Islet of Langerhans (tissue), 1 donor: ENCODE results near the gene DPH3.

Source experiments
- FAIRE-seq: peaks from one replicate; lab custom pipeline; 2011; peaks lifted over from hg19 to GRCh38; lab: Jason Lieb, UNC

The DPH3 gene

DNA sequence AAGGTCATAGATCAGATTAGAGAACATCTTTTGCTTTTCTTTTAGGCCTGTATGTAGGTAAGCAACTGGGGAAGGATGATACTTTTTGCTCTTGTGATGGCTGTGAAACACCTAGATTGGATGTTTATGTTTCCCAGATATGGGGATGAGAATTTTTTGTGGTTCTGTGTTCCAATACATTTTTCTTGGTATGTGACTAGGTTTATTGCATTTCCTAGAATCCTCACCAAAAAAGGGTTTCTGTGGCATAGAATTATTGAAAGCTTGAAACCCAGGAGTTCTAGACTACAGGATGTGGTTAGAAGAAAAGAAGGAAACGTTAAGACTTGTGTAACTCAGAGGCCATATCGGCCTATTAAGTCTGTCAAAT lies 26.1 kb upstream of the DPH3 start:
- no peak for FAIRE-seq

DNA sequence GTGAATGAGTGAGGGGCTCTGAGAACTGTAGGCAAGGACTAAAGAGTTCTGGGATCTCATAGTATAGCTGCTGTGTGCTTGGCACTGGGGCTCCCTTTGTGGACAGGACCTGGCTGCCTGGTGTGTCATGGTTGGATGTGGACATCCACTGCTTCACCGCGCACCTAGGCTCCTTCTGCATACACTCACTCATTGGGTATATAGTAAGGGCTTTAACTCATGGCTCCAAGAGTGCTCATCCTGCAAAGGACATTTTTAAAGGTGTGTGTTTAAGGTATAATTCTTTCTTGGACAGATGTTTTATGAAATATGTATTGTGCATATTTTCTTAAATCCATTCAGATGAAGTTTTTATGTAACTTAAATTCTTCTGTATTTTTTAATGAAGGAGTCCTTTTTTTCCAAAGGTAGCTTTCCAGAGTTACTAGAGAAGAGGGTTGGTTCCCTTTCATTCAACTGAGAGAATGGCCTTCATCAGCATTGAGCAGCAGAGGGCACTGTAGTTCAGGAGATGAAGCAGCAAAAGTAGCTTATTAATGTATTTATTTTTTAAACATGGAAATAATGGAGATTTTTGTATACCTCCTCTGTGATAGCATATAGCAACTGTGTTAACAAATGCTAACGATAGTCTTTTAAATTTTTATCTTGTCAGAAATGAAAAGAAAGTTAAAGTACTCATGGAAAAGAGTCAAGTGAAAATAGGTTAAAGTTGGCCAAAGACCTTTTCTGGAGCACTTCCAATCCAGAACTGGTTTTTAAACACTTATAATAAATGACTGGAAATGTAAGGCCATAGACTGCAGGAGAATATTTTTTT lies 25.5 kb upstream of the DPH3 start:
- peak; percentile 96 for FAIRE-seq

DNA sequence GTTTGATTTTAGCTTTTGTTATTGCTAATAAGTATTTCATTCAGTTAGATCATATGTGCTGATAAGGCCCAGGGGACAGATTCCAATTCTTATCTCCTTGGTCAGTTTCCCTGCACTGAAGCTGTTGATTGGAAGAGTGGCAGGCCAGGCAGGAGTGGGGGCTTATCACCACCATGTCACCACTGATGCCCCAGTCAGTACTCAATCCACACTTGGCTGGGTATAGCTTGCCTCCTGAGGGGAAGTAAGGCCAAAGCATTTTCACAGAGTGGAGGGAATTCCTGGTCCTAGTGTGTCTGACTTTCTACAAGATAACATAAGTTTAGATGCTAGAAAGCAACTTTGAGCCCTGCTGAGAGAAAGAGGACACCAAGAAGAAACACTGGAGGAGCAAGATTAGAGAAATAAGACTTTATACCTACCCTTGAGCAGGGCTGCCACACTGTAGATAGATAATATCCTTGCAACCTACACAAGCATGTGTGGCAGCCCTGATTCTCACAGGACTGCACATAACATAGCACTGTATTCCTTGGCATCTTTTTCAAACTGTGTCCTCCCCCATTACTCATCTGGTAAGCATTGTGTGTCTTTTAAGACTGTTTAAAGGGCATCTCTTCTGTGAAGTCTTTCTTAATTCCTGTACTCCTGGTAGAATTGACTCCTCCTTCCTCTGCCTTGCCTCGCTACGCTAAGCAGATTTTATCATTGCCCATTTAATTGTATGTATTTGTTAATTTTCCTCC lies 24.6 kb upstream of the DPH3 start:
- FAIRE-seq, result no peak

DNA sequence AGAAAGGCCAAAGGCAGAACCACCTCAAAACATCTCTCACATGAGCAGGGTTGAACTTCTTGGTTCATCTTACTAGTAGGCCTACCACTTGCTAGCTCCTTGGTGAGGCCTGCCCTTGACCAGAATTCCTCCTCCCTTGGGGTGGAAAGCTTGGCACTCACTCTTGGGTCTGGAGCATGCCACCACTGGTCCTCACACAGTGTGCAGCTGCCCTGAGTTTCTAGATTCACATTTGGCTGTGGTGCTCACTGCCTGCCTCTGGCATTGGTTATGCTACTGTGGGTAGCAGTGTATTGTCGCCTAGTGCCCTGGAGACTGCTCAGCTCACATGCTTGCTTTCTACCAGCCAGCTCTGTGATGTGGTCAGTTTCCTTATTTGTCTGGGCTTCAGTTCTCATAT lies 23.9 kb upstream of the DPH3 start:
- FAIRE-seq, result no peak

DNA sequence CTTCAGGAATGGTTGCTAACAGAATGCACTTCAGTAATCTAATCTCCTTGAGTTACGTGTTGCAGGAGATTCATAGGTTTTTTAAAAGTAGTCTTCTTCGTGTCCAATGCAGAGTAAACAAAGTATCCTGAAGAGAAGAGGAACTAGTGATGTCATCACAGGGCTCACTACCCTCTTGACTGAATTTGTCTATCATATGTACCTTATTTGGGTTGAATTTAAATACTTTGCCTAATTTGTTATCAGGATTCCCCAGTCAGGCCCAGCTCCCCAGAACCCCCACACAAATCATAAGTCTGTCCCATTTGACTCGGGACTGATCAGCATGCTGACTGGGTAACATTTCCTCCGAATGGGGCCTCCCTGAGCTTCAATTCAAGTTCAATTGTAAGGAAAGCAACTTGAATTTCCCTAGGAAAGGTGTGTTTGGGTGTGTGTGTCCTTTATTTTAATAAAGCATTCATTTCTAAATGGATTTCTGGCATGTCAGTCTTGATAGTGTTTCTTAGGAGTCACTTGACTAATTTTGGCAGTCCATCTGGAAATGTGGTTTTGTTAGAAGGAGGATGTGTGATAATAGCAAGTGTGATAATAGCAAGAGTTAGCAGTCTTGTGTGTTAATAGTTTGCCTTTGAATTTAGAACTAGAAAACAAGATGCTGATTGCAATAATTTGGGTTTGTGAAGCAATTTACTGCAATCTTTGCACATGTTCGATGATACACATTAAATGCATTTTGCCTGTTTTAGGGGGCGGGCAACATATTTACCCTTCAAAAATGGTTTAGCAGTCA lies 22.2 kb upstream of the DPH3 start:
- FAIRE-seq, result no peak

DNA sequence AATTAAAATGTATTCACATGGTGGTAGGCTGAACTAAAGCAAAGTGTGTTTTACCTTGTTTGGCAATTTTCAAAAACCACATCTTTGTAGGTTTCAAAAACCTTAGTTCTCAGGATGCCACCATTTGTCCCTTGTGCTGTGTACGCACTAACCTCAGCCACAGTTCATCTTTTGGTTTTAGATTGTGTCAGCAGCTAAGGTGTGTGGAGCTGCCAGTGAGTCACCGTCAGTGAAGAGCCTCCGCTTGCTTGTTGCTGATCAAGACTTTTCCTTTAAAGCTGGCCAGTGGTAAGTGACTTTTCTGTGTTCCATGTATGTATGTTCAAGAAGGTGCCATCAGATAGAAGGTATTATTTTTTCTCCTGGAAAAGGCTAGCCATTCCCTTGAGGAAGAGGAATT lies 21.4 kb upstream of the DPH3 start:
- no peak for FAIRE-seq

DNA sequence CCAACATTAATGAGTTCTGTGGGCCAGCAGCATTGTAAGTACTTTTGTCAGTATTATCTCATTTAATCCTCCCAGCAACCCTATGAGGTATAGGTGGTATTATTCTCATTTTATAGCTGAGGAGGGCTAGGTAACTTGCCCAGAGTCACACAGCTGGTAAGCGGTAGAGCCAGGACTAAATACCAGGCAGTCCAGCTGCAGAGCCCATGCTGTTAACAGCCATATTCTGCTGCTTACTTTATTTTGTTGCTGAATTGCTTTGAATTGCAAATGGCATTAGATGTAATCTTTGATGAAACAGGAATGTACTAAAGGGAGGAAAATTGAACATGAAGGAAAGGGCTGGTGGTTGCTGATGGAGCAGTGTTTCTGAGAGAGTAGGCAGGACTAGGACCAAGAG lies 19.9 kb upstream of the DPH3 start:
- FAIRE-seq, result no peak

DNA sequence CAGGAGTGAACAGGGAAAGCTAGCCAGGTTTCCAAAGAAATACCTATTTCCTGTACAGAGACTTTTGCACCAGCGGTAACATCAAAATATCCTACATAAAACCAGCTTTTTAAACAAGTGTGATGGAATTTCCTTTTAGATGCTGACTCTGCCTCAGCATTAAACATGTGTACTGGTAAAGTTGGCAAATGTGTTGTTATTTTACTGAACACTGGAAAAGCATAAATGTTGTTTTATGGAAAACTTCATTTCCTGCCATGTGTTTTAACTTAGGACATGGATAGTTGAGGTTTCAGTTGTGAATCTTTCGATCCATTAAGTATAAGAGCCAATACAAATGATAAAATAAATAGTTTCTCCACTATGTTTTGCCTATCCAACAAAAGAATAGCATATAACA lies 15.9 kb upstream of the DPH3 start:
- no peak for FAIRE-seq

DNA sequence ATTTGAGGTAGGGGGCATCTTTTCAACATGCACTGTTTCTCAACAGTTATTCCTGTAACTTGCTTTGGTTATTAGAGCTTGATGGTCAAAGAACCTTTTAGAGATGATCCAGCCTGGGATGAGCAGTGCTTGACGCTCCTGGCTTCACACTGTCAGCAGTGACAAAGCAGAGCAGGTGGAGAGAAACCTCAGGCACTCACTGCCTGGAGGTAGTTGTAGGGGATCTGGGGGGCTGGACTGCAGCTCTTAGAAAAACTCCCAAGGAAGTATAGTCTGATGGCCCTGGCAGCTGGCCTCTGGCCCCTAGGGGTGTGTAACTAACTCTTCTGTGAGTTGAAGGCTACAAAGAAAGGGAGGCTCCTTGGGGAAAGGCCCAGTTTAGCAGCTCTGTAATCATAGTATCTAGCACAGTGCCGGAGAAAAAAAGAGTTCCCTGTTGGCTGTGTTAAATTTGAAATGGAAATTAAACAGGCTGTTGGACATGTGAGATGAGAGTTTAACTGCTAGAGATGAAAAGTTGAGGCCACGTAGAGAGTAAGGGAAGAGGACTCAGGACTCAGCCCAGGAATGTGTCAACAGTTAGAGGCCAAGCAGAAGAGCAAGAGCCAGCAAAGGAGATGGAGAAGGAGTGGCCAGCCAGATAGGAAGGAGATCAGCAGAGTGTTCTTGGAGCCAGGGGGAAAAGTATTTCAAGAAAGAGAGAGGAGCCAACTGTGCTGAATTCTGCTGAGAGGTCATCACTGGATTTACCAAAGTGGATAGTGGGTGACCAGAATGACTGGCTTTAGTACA lies 14.5 kb upstream of the DPH3 start:
- FAIRE-seq, result no peak

DNA sequence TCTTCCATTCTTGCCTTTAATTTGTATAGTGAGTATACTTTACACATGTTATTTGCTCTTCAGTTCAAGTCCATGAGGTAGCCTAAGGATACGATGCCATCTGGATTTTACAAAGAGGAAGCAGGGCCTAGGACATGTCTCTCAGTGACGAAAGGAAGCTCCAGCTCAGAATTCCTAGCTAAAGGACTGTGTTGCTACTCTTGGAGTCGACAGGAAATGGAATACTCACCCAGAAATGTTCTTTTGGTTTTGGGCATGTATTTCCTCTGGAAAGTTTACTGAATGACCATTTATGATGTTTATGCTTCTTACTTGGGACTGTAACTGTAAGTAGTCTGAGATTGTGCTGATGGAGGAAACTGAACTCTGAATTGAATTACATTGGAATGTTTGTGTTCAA lies 12.7 kb upstream of the DPH3 start:
- no peak for FAIRE-seq

DNA sequence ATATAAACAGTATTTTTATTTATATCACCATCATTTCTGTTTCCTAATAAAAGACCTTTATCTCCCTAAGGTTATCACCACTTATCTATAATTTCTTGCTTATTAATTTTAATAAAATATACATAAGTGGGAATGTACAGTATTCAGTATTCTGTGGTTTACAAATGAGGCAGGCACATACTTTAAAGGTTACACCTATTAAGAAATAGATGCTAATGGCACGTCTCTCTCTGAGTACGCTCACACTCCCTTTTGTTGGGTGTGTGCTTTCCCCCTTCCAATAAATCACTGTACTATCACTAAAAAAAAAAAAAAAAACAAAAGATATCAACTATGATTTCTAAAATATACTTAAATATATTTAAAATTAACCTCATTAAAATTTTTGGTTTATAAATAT lies 9.1 kb upstream of the DPH3 start:
- FAIRE-seq, result peak; percentile 66

DNA sequence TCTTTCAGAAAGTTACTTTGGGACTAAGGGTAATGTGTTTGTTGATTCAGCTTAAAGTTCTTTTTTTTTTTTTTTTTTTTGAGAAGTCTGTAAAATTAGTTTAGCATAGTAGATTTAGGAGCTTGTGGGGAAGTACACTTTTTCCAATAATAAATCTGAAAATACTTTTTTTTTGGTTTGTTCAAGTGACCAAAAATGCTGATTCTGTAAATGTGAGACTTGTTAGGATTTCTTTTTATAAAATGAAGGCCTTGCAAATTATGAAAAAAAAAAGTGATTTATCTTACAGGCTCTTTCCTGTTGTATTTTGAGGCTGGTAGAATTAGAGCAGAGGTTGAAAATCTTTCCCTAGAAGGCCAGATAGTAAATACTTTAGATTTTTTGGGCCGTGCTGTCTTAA lies 7.8 kb upstream of the DPH3 start:
- no peak for FAIRE-seq

DNA sequence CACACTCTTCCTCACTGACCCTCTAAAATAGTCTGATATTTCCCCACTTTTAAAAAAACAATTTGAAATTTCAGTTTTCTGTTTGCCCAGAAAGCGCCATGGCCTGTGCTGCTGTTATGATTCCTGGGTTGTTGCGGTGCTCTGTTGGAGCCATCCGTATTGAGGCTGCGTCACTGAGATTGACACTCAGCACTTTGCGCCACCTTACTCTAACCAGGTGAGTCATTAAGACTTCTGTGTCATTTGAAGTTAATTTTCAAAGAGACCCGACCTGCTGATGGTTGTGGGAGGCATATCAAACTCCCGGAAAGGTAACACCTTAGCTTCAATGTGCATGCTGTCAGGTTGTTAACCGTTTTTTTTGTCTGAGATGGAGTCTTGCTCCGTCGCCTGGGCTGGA lies 6.1 kb upstream of the DPH3 start:
- FAIRE-seq, result no peak

DNA sequence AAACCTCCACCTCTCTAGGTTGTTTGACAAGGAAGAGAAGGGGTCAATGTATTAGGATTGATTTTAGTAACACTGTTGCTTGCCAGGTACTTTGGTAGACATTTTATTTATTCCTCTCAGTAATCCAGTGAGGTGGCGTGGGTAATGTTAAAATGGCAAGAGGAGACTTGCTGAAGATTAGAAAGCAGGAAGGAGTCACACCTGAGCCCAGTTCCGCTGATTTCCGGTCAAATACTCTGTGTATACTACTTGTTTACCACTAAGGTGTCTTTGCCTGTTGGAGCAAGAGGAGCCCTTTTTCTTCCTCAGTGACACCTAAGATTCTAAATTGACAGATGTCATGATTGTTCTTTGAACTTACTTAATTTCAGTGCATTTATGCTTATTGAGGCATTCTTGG lies 2.0 kb upstream of the DPH3 start:
- no peak for FAIRE-seq

DNA sequence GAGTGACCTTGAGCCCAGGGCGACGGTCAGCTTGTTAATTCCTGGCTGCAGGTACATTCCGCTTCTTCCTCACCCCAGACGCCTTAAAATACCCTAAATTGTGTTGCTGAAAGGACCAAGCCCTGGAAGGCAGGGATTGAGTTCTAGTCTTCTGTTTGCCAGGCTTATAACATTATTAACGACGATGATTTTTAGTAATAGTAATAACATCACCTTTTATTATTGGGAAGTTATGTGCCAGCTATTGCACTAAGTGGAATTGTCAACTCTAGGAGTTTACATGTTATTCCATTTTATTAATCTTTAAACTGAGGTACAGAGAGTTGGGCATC lies 678 bp upstream of the DPH3 start:
- no peak for FAIRE-seq

DNA sequence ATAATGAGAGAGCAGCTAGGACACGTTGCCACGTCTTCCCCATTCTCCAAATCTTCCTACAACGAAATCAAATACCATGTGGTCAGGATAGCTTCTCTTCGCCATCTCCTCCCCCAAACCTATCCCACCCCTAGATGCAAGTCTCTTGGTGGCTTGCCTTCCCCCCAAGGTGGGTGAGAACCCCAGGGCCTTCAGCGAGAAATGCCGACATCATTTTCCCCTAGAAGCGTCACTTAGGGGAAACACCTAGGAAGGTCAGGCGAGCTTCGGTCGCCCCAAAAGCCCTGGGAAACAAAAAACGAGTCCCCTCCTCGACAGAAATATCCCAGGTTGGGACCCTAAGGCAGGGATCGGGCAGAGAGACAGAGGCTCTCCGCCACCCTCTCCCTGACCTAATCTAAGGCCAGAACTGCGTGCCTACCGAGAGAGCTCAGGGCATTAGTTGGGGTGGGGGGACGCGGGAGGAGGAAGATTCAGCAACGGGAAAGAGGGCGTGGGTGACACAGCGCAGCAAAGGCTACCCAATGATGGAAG lies 502 bp downstream of the DPH3 start:
- FAIRE-seq, result no peak

DNA sequence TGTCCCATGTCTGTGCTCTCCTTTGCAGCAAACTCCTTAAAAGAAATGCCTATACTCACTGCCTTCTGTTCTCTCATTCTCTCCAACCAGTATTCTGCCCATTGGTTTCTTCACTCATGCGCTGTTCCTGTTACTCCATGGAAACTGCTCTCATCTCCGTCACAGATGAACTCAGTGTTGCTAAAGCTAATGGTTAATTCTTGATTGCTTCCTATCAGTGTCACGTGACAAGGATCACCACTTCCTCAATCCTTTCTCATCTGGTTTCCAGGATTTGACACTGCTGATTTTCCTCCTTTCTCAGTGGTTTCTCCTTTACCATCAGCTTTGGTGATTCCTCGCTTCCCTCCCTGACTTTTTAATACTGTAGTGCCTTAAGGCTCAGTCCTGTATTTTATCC lies 2.6 kb downstream of the DPH3 start:
- FAIRE-seq, result no peak

DNA sequence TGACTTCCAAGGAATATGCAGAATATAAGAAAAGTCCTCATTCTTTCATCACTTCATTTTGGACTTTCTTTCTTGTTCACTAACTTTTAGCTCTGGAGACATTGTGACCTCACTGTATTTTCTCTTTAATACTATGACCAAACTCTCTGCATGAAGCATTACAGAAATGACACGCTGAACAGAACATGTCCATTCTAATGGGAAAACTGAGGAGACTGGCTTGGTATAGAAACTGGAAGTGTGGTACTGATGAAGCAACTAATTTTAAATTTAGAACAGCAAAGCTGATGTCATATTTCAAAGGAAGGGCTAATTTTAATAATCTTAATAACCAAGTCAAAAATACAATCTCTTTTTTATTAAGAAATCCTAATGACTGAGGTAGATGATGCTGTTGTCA lies 4.7 kb downstream of the DPH3 start:
- no peak for FAIRE-seq

DNA sequence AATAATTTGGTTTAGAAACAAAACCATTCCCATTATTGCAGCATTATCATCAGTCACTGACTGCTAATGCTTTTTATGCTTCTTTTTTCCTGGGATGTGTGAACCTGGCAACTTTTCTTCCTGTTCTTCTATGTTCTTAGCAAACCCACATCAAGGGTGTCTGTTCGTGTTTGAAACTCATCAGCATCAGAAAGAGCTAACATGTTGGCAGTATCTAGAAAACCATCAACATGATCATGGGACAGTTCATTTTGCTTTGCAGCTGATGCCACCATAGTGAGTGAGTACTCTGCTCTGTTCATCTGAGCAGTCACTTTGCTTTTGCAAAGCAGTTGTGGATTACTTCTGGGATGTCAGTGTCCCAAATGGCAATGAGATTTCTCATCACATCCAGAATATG lies 5.9 kb downstream of the DPH3 start:
- no peak for FAIRE-seq

DNA sequence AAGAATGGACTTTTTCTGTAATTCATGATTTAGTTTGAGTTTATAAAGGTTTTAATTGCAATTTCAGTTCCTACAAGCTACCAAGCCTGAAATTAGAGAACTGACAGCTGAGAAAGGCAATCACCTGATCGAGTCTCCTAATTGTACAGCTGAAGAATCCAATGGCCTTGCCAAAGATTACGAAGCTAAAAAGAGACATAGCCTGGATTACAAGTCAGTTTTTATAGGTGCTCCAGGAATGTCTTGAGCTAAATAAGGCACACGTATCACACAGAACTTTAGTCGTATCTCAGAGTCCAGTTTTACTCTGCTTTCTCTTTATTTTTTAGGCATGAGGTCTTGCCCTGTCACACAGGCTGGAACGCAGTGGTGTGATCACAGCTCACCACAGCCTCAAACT lies 6.6 kb downstream of the DPH3 start:
- no peak for FAIRE-seq

DNA sequence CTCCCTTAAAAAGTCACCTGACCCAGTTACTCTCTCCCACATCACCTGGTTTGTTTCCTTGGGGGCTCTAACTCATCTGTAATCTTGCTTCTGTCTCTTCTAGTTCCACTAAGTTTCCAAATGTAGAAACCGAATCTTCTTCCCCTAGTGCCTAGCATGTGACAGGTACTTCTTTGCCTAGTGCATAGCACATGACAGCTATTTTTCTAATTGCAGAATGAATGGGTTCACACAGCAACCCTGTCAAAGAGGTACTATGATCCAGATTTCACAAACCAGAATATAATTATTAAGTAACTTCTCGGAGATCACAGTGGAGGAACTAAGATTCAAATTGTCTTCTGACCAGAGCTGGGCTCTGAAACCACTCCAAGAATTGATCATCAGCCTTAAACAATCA lies 7.4 kb downstream of the DPH3 start:
- FAIRE-seq, result no peak

DNA sequence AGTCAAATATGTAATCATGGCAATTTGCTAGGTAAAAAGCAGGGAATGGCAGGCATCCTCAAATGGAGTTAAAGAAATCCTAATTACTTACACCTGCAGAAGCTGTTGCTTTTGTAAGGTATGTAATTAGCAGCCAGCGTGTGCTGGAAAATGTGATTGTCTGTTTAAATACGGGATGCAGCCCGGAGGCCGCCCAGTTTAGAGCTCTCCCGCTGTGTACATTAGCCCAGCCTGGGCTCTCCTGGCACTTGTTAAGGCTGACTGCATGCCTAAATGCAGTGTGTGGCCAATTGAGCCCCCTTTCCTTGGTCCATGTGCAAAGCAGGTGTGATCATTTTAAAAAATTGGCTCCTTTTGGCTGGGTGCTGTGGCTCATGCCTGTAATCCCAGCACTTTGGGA lies 9.0 kb downstream of the DPH3 start:
- no peak for FAIRE-seq
